ENCODE results near the gene DNAI7. TPM values are rescaled to one million over a fixed set of nuclear protein-coding genes. Genes with fewer than 3 reads are reported as not detected.

DNAI7 gene
- total and polyA plus RNA-seq, 5 experiments from 2014 or later = 0.09 to 0.82 (median 0.37) TPM; not detected in 1

DNA sequence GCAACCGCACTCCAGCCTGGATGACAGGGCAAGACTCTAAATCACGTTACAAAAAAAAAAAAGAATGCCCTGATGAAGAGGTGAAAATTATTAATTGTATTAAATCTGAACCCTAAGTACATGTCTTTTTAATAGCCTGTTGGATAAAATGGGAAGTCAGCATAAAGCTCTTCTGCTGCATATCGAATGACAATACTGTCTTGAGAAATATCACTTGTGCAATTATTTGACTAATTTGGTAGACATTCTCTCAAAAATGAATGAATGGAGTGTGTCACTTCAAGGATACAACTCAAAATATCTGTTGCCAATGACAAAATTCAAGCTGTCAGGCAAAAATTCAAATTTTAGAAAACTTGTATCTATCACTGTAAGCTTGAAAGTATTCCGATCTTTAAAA, 38.9 kb downstream of the DNAI7 start:
- H3K27ac Mint-ChIP-seq = no peak overlapping the region
- no peak for DNase-seq
- no peaks in the 10 kb centered on the region for H3K27me3 Mint-ChIP-seq
- ATAC-seq = no peak
- H3K4me1 Mint-ChIP-seq = peaks cover 0 to 22% (median 3%) of the 10 kb centered on the region in 4 donors
- H3K9me3 Mint-ChIP-seq = no peaks in the 10 kb centered on the region
- POLR2A ChIA-PET = interaction anchor here (2.1 kb wide), 1 partner anchor 39 kb away, joined by 10 read pairs; the partner anchor contains the start of genes DNAI7 and ETFRF1
- no peaks in the 10 kb centered on the region for H3K36me3 Mint-ChIP-seq
- no peak overlapping the region for H3K4me3 Mint-ChIP-seq

DNA sequence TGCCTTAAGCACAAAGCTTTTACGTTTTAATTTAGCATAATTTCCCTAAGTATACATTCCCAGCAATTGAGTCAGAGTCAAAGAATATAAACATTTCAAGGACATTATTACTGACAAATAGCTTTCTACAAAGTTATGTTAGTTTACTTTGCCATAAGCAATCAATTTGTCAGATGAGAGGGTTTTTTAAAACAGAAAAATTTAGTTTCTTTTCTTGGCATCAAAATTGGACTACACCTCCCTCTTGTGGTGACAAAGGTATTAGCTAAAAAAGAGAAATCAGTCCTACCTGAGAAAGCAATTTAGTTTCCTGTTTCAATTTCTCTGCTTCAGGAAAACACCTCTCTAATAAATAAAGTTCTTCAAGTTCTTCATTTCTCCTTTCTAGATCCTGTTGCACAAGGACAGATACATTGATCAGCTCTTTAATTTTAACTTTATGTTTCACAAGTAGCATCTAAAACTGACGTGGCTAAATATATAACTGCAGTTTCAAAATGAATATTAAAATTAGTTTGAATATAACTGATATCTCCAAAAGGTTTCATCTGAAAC, 39.9 kb downstream of the DNAI7 start:
- ATAC-seq = no peak
- Mint-ChIP-seq H3K4me3 (peak overlapping the region in 4 of 10 donors; percentile 12 to 52 (median 30)), H3K27ac (peak overlapping the region in 4 of 10 donors; percentile 17 to 63 (median 44)), H3K27me3 (no peaks in the 10 kb centered on the region), H3K9me3 (no peaks in the 10 kb centered on the region), H3K36me3 (no peaks in the 10 kb centered on the region), H3K4me1 (peaks cover 0 to 22% (median 3%) of the 10 kb centered on the region in 4 donors)
- POLR2A ChIA-PET = interaction anchor here (0.8 to 2.1 kb wide), 4 partner anchors 31 to 232 kb away, joined by 3 to 10 read pairs (median 3); partner anchors contain the start of genes DNAI7 and ETFRF1
- DNase-seq = peak in 3 of 10 donors; percentile 55 to 58 (median 58)

DNA sequence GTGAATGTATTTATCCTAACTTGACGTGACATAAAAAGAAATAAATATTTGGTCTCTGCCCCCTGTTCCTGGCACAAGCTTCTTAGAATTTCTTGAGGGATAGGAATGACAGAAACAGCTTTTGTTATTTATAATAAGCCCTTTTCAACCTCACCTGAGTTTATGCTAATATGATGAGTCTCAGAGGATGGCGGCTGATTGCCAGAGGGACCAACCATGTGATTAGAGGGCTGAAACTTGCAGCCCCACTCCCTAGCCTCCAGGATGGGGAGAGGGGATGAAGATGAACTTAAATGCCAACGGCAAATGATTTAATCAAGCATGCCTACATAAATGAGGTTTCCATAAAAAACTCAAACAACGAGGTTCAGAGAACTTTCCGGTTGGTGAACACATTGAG, 42.9 kb downstream of the DNAI7 start:
- POLR2A ChIA-PET = no interaction called here
- Mint-ChIP-seq H3K36me3 (no peaks in the 10 kb centered on the region), H3K4me1 (peaks cover 0 to 12% (median 3%) of the 10 kb centered on the region in 4 donors), H3K9me3 (no peaks in the 10 kb centered on the region), H3K27ac (no peak overlapping the region), H3K4me3 (no peak overlapping the region), H3K27me3 (no peaks in the 10 kb centered on the region)
- DNase-seq (no peak), ATAC-seq (no peak)

DNA sequence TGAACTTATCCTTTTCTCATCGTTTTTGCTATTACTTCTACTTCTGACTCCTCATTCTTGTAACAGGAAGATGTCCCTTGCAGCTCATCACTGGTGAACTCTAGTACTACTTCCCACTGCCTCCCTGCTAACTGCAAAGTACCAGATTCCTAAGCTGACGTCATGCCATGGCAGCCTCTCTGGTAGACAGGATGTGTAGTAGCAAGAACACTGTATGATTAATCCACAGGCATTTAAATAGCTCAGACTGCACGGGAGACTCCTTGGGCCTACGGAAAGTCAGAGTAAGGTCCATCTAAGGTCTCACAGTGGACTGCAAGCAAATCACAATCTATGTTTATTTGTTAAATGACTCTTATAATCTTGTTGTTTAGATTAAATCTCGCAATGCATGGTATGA, 43.5 kb downstream of the DNAI7 start:
- Mint-ChIP-seq H3K27ac (peak overlapping the region in 2 of 10 donors; percentile 7 to 22), H3K4me3 (no peak overlapping the region), H3K4me1 (peaks cover 0 to 12% (median 3%) of the 10 kb centered on the region in 4 donors), H3K9me3 (no peaks in the 10 kb centered on the region), H3K27me3 (no peaks in the 10 kb centered on the region), H3K36me3 (no peaks in the 10 kb centered on the region)
- DNase-seq = no peak
- ATAC-seq = no peak
- POLR2A ChIA-PET = no interaction called here

DNA sequence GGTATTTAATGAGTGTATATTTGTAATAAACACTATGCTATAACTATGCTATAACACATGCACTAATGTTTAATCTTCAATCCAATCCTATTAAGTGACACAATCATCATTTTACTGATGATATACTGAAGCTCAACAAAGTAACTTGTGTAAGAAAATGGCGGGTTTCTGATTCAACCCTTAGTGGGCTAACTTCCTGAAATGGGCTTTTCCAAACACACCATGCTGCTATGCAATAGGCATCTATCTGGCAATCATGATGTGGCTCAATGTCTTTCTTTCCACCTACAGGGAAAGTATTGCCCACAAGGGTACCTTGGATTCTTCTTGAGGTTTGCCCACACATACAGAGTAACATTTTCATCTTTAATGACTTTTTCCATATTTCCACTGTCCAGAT, 48.3 kb downstream of the DNAI7 start:
- no peaks in the 10 kb centered on the region for H3K4me1 Mint-ChIP-seq
- no peak for ATAC-seq
- no peak for DNase-seq
- H3K27ac Mint-ChIP-seq = peak overlapping the region in 1 of 10 donors; percentile 60
- no peaks in the 10 kb centered on the region for H3K9me3 Mint-ChIP-seq
- no peak overlapping the region for H3K4me3 Mint-ChIP-seq
- POLR2A ChIA-PET = no interaction called here
- H3K36me3 Mint-ChIP-seq = no peaks in the 10 kb centered on the region
- H3K27me3 Mint-ChIP-seq = no peaks in the 10 kb centered on the region

DNA sequence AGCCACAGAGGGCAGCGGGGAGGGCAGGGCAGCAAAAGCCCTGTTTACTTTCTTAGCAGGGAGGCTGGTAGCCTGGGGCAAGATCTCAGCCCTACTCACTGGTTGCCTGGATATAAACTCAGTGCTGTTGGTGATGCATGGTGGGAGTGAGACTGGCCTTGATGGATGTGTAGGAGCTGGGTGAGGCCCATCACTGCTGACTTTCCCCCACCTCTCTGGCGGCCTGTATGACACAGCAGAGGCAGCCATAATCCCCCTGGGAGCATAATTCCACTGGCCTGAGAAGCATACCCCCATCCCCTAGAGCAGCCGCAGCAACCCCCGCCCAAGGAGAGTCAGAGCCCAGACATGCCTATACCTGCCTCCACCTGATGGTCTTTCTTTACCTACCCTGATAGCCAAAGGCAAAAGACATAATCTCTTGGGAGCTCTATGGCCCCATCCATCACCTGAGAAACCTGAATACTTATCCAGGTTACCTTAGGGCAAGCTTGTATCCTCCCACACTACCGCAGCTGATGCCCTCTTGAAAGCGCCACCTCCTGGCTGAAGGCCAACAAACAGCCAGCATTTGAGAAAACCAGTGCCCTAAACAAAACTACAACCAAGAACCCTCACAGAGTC, 59.3 kb downstream of the DNAI7 start:
- H3K4me1 Mint-ChIP-seq = no peaks in the 10 kb centered on the region
- H3K36me3 Mint-ChIP-seq = peaks cover 0 to 15% (median 14%) of the 10 kb centered on the region in 3 donors
- H3K27ac Mint-ChIP-seq = no peak overlapping the region
- ATAC-seq = no peak
- no peak overlapping the region for H3K4me3 Mint-ChIP-seq
- peaks cover 0 to 8% (median 0%) of the 10 kb centered on the region in 5 donors for H3K27me3 Mint-ChIP-seq
- no peak for DNase-seq
- H3K9me3 Mint-ChIP-seq = peaks cover 0 to 23% (median 0%) of the 10 kb centered on the region in 9 donors
- POLR2A ChIA-PET = no interaction called here

DNA sequence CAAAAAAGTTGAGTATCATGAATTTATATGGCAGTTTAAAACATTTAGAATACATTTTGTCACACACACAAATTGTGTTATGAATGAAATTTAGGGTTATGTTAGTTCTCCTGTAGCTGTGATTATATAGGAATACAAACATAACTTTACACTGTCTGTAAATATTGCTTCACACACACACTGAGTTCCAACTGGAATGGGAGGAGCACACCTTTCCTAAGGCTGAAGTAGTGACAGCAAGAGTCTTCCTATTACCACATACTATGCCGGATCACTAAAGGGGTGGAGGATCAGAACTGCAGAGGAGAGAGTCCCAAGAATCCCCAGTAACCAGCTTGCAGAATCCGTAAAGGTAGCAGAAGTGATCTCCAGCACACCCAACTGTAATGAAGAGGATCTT, 63.7 kb downstream of the DNAI7 start:
- POLR2A ChIA-PET = no interaction called here
- Mint-ChIP-seq H3K9me3 (peaks cover 0 to 3% (median 0%) of the 10 kb centered on the region in 9 donors), H3K27ac (no peak overlapping the region), H3K4me1 (no peaks in the 10 kb centered on the region), H3K4me3 (no peak overlapping the region), H3K36me3 (peaks cover 0 to 2% (median under 1%) of the 10 kb centered on the region in 3 donors), H3K27me3 (peaks cover 0 to 3% (median 0%) of the 10 kb centered on the region in 5 donors)
- DNase-seq = no peak
- ATAC-seq = no peak

DNA sequence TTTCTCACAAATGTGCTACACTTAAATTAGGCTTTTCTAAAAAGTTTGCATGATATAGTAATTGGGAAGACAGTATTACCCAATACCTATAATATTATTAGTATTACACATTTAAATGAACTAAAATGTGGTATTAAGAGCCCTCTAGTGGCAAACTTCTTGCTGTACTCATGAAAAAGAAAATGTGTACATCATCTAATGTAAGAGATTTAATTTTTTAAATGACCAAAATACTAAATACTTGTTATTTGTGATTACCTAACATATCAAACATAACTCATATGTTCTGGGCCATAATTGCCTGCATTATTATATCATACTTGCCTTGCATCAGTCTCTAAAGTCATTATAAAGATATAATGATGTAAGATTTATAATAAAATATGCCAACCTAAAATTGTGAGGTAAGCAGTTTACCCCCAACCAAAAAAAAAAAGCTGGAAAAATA, 64.2 kb downstream of the DNAI7 start:
- H3K36me3 Mint-ChIP-seq = no peaks in the 10 kb centered on the region
- no peak for ATAC-seq
- no peak overlapping the region for H3K4me3 Mint-ChIP-seq
- no peaks in the 10 kb centered on the region for H3K9me3 Mint-ChIP-seq
- no peaks in the 10 kb centered on the region for H3K4me1 Mint-ChIP-seq
- POLR2A ChIA-PET = interaction anchor here (0.6 kb wide), 1 partner anchor 138 kb away, joined by 3 read pairs; no protein-coding TSS in a partner anchor
- peak in 3 of 10 donors; percentile 49 to 57 (median 51) for DNase-seq
- no peak overlapping the region for H3K27ac Mint-ChIP-seq
- H3K27me3 Mint-ChIP-seq = peaks cover 0 to 3% (median 0%) of the 10 kb centered on the region in 5 donors

DNA sequence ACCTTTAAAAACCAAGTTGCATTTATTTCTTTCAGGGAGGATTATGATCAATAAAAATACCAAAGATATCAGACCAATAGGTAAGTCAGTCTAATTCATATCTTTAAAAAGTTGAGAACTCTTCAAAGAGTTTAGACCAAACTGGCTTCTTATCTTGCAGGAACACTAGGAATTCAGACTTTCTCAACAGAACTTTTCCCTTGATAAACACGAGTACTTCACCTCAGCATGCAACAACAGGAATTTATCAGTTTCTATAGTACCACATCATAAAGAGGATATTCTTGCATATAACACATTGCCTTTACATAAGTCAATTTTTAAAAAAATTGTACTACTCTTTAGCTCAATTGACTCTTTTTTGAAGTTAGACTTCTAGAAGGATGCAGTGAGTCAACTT, 68.2 kb downstream of the DNAI7 start:
- no peak for ATAC-seq
- POLR2A ChIA-PET = no interaction called here
- H3K27ac Mint-ChIP-seq = no peak overlapping the region
- no peak overlapping the region for H3K4me3 Mint-ChIP-seq
- H3K9me3 Mint-ChIP-seq = no peaks in the 10 kb centered on the region
- no peaks in the 10 kb centered on the region for H3K36me3 Mint-ChIP-seq
- DNase-seq = no peak
- no peaks in the 10 kb centered on the region for H3K27me3 Mint-ChIP-seq
- peaks cover 0 to 2% (median 0%) of the 10 kb centered on the region in 4 donors for H3K4me1 Mint-ChIP-seq

DNA sequence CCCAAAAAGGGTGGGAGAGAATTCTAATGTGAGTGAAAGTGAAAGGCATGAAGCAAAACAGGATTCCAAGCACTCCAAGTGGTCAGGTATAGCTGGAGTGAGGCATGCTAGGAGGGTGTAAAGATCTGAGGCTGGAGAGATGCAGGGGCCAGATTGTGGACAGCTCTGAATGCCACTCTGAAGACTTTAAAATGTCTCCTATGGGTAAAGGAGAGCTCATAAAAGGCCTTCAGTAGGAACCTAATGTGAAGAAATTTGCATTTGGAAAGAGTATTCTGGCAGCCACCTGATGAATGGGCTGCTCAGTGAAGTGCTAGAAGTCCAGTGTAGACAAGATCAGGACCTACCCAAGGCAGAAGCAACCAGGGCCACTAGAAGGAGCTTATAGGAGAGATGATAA, 68.9 kb downstream of the DNAI7 start:
- Mint-ChIP-seq H3K4me1 (peaks cover 0 to 2% (median 0%) of the 10 kb centered on the region in 4 donors), H3K27ac (no peak overlapping the region), H3K27me3 (no peaks in the 10 kb centered on the region), H3K36me3 (no peaks in the 10 kb centered on the region), H3K9me3 (no peaks in the 10 kb centered on the region), H3K4me3 (no peak overlapping the region)
- ATAC-seq (no peak), DNase-seq (no peak)
- POLR2A ChIA-PET = interaction anchor here (0.7 kb wide), 1 partner anchor 34 kb away, joined by 3 read pairs; no protein-coding TSS in a partner anchor

DNA sequence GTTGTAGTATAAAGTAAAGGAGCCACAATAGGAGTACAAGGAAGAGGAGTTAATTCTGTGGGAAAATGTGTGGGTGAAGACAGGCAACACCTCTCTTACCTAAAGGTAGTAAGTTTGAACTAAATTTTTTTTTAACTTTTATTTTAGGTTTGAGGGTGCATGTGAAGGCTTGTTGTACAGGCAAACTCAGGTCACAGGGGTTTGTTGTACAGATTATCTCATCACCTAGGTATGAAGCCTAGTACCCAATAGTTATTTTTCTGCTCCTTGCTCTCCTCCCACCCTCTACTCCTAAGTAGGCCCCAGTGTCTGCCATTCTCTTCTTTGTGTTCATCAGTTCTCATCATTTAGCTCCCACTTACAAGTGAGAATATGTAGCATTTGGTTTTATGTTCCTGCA, 70.5 kb downstream of the DNAI7 start:
- POLR2A ChIA-PET = no interaction called here
- Mint-ChIP-seq H3K4me1 (peaks cover 0 to 2% (median 0%) of the 10 kb centered on the region in 4 donors), H3K36me3 (no peaks in the 10 kb centered on the region), H3K27ac (peak overlapping the region in 1 of 10 donors; percentile 29), H3K27me3 (peaks cover 0 to 6% (median 1%) of the 10 kb centered on the region in 5 donors), H3K9me3 (no peaks in the 10 kb centered on the region), H3K4me3 (no peak overlapping the region)
- ATAC-seq (no peak), DNase-seq (no peak)

DNA sequence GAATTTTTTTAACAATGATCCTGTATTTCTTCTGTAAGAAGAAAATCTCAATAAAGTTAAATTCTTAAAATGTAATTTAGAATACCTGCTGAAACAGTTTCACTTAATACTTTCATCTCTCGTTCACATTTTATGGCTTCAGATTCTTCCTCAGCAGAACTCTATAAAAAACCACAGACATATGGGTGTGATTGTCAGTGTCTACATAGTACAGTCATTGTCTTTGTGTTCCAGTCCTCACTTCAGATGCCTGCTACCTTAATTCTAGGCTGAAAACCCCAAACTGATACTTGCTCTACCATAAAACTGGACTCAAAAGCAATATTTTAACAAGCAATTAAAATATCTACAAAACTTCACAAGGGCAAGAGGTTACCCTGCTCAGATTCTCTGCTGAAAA, 71.8 kb downstream of the DNAI7 start:
- POLR2A ChIA-PET = no interaction called here
- Mint-ChIP-seq H3K27me3 (peaks cover 0 to 10% (median 2%) of the 10 kb centered on the region in 5 donors), H3K9me3 (no peaks in the 10 kb centered on the region), H3K4me3 (no peak overlapping the region), H3K36me3 (no peaks in the 10 kb centered on the region), H3K27ac (no peak overlapping the region), H3K4me1 (peaks cover 0 to 2% (median 0%) of the 10 kb centered on the region in 4 donors)
- no peak for ATAC-seq
- DNase-seq = no peak

DNA sequence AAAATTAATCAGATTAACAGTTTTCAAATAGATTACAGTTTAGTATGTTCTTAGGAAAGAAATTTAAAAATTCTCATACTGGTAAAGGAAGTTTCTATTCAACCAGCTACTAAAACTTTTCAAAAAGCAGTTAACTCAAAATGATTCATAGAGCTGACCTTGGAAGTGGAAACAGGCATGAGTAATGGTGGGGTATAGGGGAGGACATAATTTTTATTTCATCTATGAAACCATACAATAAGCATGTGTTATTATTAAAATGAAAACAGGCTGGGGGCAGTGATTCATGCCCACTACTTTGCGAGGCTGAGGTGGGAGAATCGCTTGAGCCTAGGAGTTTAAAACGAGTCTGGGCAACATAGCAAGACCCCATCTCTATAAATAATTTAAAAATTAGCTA, 73.0 kb downstream of the DNAI7 start:
- Mint-ChIP-seq H3K4me3 (no peak overlapping the region), H3K27me3 (peaks cover 0 to 10% (median 2%) of the 10 kb centered on the region in 5 donors), H3K9me3 (no peaks in the 10 kb centered on the region), H3K4me1 (peaks cover 0 to 2% (median 0%) of the 10 kb centered on the region in 4 donors), H3K36me3 (no peaks in the 10 kb centered on the region), H3K27ac (no peak overlapping the region)
- POLR2A ChIA-PET = no interaction called here
- no peak for DNase-seq
- no peak for ATAC-seq

All from naive thymus-derived CD8-positive, alpha-beta T cell (primary cell).